ENCODE results near the gene RSAD1.

The RSAD1 gene

GRCh38 chr17:50531428-50532025 is 52.9 kb downstream of the RSAD1 start:
- Histone ChIP-seq H3K4me3 (ENCODE audit: low read length) (no peak overlapping the region), H3K27me3 (ENCODE audit: insufficient read depth, low read length) (peaks cover 45% of the 10 kb centered on the region), H3K9me3 (ENCODE audit: insufficient read depth, low read depth, low read length) (no peaks in the 10 kb centered on the region), H3K36me3 (ENCODE audit: insufficient read depth, low read depth, low read length) (no peaks in the 10 kb centered on the region), H3K9ac (ENCODE audit: low read depth, low read length) (no peak overlapping the region), H3K4me1 (ENCODE audit: insufficient read depth, low read length) (peaks cover 10% of the 10 kb centered on the region; the same call in 1 of the 2 replicates), H3K27ac (ENCODE audit: low read length) (no peak overlapping the region)

- peak within 1 kb of the TSS; percentile 81 for H3K4me3 ChIP-seq (ENCODE audit: low read length)
- H3K27me3 ChIP-seq (ENCODE audit: insufficient read depth, low read length), result peaks cover 45% of the 10 kb centered on the region
Measured at GRCh38 chr17:50532452-50533024, 53.9 kb downstream of the RSAD1 start, which contains the start of gene EPN3. Gene EPN3 (plus strand): TSS chr17:50532735. CDS start chr17:50536557, 3,822 bp downstream.

GRCh38 chr17:50533185-50533584 is 54.5 kb downstream of the RSAD1 start:
- Histone ChIP-seq H3K27ac (ENCODE audit: low read length) (no peak overlapping the region), H3K4me3 (ENCODE audit: low read length) (peak overlapping the region; percentile 81), H3K9ac (ENCODE audit: low read depth, low read length) (no peak overlapping the region), H3K4me1 (ENCODE audit: insufficient read depth, low read length) (peaks cover 10% of the 10 kb centered on the region; the same call in 1 of the 2 replicates), H3K27me3 (ENCODE audit: insufficient read depth, low read length) (peaks cover 45% of the 10 kb centered on the region), H3K36me3 (ENCODE audit: insufficient read depth, low read depth, low read length) (no peaks in the 10 kb centered on the region), H3K9me3 (ENCODE audit: insufficient read depth, low read depth, low read length) (no peaks in the 10 kb centered on the region)

More at GRCh38 chr17:50532452-50533024, 53.9 kb downstream of the RSAD1 start, which contains the start of gene EPN3:
- H3K9me3 ChIP-seq (ENCODE audit: insufficient read depth, low read depth, low read length), result no peaks in the 10 kb centered on the region
- H3K4me1 ChIP-seq (ENCODE audit: insufficient read depth, low read length), result peaks cover 10% of the 10 kb centered on the region; the same call in 1 of the 2 replicates
- no peak within 1 kb of the TSS; the same call in 1 of the 2 replicates for H3K9ac ChIP-seq (ENCODE audit: low read depth, low read length)
- no peaks in the 10 kb centered on the region for H3K36me3 ChIP-seq (ENCODE audit: insufficient read depth, low read depth, low read length)
- no peak within 1 kb of the TSS for H3K27ac ChIP-seq (ENCODE audit: low read length)

GRCh38 chr17:50533720-50534148 is 55.1 kb downstream of the RSAD1 start:
- H3K9me3 ChIP-seq (ENCODE audit: insufficient read depth, low read depth, low read length), result no peaks in the 10 kb centered on the region
- H3K27me3 ChIP-seq (ENCODE audit: insufficient read depth, low read length), result peaks cover 45% of the 10 kb centered on the region
- no peak overlapping the region for H3K27ac ChIP-seq (ENCODE audit: low read length)
- no peak overlapping the region for H3K9ac ChIP-seq (ENCODE audit: low read depth, low read length)
- no peaks in the 10 kb centered on the region for H3K36me3 ChIP-seq (ENCODE audit: insufficient read depth, low read depth, low read length)
- H3K4me1 ChIP-seq (ENCODE audit: insufficient read depth, low read length), result peaks cover 10% of the 10 kb centered on the region; the same call in 1 of the 2 replicates
- peak overlapping the region; percentile 81 for H3K4me3 ChIP-seq (ENCODE audit: low read length)

- Histone ChIP-seq H3K36me3 (ENCODE audit: insufficient read depth, low read depth, low read length) (no peaks in the 10 kb centered on the region), H3K9ac (ENCODE audit: low read depth, low read length) (no peak overlapping the region)
Measured at GRCh38 chr17:50534222-50534978, 55.7 kb downstream of the RSAD1 start.

GRCh38 chr17:50534979-50535326 is 56.3 kb downstream of the RSAD1 start:
- H3K9me3 ChIP-seq (ENCODE audit: insufficient read depth, low read depth, low read length), result no peaks in the 10 kb centered on the region
- no peaks in the 10 kb centered on the region for H3K36me3 ChIP-seq (ENCODE audit: insufficient read depth, low read depth, low read length)
- peaks cover 10% of the 10 kb centered on the region; the same call in 1 of the 2 replicates for H3K4me1 ChIP-seq (ENCODE audit: insufficient read depth, low read length)
- H3K27ac ChIP-seq (ENCODE audit: low read length), result no peak overlapping the region
- H3K9ac ChIP-seq (ENCODE audit: low read depth, low read length), result no peak overlapping the region
- H3K4me3 ChIP-seq (ENCODE audit: low read length), result no peak overlapping the region
- peaks cover 45% of the 10 kb centered on the region for H3K27me3 ChIP-seq (ENCODE audit: insufficient read depth, low read length)

More at GRCh38 chr17:50534222-50534978, 55.7 kb downstream of the RSAD1 start:
- H3K4me3 ChIP-seq (ENCODE audit: low read length), result peak overlapping the region; percentile 81; the same call in 1 of the 2 replicates
- no peak overlapping the region for H3K27ac ChIP-seq (ENCODE audit: low read length)
- peaks cover 10% of the 10 kb centered on the region; the same call in 1 of the 2 replicates for H3K4me1 ChIP-seq (ENCODE audit: insufficient read depth, low read length)
- H3K9me3 ChIP-seq (ENCODE audit: insufficient read depth, low read depth, low read length), result no peaks in the 10 kb centered on the region
- peaks cover 45% of the 10 kb centered on the region for H3K27me3 ChIP-seq (ENCODE audit: insufficient read depth, low read length)

- H3K27me3 ChIP-seq (ENCODE audit: insufficient read depth, low read length), result peaks cover 45% of the 10 kb centered on the region
- no peaks in the 10 kb centered on the region for H3K36me3 ChIP-seq (ENCODE audit: insufficient read depth, low read depth, low read length)
- no peak overlapping the region for H3K4me3 ChIP-seq (ENCODE audit: low read length)
- no peak overlapping the region for H3K27ac ChIP-seq (ENCODE audit: low read length)
- H3K9me3 ChIP-seq (ENCODE audit: insufficient read depth, low read depth, low read length), result no peaks in the 10 kb centered on the region
- peaks cover 10% of the 10 kb centered on the region; the same call in 1 of the 2 replicates for H3K4me1 ChIP-seq (ENCODE audit: insufficient read depth, low read length)
- no peak overlapping the region for H3K9ac ChIP-seq (ENCODE audit: low read depth, low read length)
Measured at GRCh38 chr17:50535407-50535806, 56.7 kb downstream of the RSAD1 start.
